Measurements from ENCODE around the gene GSPT2.
"Not testable (repeated sequence)": the region's sequence is repeated elsewhere in the genome, so short reads cannot be mapped to it uniquely, and the experiment has no call there.

Gene GSPT2

DNA sequence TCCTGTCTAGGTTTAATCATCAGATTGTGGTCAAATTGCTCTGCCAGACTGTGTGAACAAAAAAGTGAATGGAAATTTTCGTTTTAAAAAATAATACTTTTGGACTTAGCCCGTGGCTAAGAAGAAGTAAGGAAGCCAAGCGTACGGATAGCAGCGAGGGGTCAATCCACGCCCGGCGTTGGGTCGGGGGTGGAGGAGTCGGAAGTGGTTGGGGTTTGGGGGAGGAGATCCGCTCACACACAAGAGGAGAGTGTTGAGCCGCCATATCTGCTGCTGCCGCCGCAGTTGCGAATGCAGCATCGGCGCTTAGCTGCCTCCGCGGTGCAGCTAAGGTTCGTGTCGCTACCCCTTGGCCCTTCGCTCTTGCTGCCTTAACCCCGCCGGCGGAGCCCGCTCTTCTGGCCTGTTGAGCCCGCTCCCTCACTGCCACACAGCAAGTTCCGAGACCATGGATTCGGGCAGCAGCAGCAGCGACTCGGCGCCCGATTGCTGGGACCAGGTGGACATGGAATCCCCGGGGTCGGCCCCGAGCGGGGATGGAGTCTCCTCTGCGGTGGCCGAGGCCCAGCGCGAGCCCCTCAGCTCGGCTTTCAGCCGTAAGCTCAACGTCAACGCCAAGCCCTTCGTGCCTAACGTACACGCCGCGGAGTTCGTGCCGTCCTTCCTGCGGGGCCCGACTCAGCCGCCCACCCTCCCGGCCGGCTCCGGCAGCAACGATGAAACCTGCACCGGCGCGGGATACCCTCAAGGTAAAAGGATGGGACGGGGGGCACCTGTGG lies at the start of gene GSPT2:
TSS of gene GSPT2 (plus strand) at position 264 of the 779 bp plus-strand sequence. CDS start at position 449, 185 bp downstream.
- peak; percentile 78 for DNase-seq (ENCODE audit: extremely low read depth, insufficient read length)
- no peaks in the 10 kb centered on the region for H3K36me3 ChIP-seq (ENCODE audit: control insufficient read depth, insufficient read depth, low read length)
- TF ChIP-seq, protein P1, sequence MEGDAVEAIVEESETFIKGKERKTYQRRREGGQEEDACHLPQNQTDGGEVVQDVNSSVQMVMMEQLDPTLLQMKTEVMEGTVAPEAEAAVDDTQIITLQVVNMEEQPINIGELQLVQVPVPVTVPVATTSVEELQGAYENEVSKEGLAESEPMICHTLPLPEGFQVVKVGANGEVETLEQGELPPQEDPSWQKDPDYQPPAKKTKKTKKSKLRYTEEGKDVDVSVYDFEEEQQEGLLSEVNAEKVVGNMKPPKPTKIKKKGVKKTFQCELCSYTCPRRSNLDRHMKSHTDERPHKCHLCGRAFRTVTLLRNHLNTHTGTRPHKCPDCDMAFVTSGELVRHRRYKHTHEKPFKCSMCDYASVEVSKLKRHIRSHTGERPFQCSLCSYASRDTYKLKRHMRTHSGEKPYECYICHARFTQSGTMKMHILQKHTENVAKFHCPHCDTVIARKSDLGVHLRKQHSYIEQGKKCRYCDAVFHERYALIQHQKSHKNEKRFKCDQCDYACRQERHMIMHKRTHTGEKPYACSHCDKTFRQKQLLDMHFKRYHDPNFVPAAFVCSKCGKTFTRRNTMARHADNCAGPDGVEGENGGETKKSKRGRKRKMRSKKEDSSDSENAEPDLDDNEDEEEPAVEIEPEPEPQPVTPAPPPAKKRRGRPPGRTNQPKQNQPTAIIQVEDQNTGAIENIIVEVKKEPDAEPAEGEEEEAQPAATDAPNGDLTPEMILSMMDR (IDR thresholded peaks at IDR 0.05; ENCODE audit: insufficient read depth, low read length, poor library complexity, severe bottlenecking), result no peak
- peak within 1 kb of the TSS; percentile 84 for H3K4me3 ChIP-seq (replicated peaks; ENCODE audit: low read depth, low read length)
- no peaks in the 10 kb centered on the region for H3K27me3 ChIP-seq (replicated peaks; ENCODE audit: control insufficient read depth, insufficient read depth, low read length)

DNA sequence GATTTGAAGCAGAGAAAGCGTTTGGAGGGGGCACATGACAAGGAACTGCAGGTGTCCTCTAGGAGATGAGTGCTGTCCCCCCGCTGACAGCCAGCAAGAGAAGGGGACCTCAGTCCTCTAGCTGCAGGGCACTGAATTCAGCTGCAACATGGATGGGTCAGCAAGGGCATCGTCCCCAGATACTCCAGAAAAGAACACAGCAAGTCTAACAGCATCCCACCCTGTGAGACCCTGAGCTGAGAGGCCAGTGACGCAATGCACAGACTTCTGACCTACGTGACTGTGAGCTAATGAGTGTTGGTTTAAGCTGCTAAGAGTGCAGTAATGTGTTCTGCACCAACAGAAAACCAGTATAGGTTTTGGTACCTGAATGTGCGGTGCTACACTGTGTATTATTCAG lies 49.0 kb upstream of the GSPT2 start:
- TF ChIP-seq, protein P1 (IDR thresholded peaks at IDR 0.05; ENCODE audit: insufficient read depth, low read length, poor library complexity, severe bottlenecking), result no peak
- no peak for DNase-seq (ENCODE audit: extremely low read depth, insufficient read length)

DNA sequence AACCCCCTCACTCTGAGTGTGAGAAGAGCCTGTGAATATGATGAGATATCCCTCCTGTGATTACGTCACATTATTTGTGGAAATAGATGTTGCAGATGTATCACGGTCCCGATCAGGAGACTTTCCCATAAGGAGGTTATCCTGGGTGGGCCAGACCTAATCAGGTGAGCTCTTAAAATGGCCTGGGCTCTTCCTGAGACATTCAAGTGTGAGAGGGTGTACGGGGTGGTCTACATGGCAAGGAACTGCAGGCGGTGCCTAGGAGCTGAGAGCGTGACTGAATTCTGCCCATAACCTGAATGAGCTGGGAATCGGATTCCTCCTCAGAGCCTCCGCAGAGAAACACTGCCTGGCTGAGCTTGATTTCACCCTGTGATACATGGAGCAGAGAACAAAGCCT lies 45.8 kb upstream of the GSPT2 start:
- DNase-seq (ENCODE audit: extremely low read depth, insufficient read length), result no peak
- no peaks in the 10 kb centered on the region for H3K36me3 ChIP-seq (ENCODE audit: control insufficient read depth, insufficient read depth, low read length)
- H3K27me3 ChIP-seq (replicated peaks; ENCODE audit: control insufficient read depth, insufficient read depth, low read length), result no peaks in the 10 kb centered on the region
- no peak overlapping the region for H3K4me3 ChIP-seq (replicated peaks; ENCODE audit: low read depth, low read length)
- TF ChIP-seq, protein P1 (IDR thresholded peaks at IDR 0.05; ENCODE audit: insufficient read depth, low read length, poor library complexity, severe bottlenecking), result no peak

More for the DNA sequence above, 49.0 kb upstream of the GSPT2 start:
- no peak overlapping the region for H3K4me3 ChIP-seq (replicated peaks; ENCODE audit: low read depth, low read length)
- no peaks in the 10 kb centered on the region for H3K36me3 ChIP-seq (ENCODE audit: control insufficient read depth, insufficient read depth, low read length)
- no peaks in the 10 kb centered on the region for H3K27me3 ChIP-seq (replicated peaks; ENCODE audit: control insufficient read depth, insufficient read depth, low read length)

DNA sequence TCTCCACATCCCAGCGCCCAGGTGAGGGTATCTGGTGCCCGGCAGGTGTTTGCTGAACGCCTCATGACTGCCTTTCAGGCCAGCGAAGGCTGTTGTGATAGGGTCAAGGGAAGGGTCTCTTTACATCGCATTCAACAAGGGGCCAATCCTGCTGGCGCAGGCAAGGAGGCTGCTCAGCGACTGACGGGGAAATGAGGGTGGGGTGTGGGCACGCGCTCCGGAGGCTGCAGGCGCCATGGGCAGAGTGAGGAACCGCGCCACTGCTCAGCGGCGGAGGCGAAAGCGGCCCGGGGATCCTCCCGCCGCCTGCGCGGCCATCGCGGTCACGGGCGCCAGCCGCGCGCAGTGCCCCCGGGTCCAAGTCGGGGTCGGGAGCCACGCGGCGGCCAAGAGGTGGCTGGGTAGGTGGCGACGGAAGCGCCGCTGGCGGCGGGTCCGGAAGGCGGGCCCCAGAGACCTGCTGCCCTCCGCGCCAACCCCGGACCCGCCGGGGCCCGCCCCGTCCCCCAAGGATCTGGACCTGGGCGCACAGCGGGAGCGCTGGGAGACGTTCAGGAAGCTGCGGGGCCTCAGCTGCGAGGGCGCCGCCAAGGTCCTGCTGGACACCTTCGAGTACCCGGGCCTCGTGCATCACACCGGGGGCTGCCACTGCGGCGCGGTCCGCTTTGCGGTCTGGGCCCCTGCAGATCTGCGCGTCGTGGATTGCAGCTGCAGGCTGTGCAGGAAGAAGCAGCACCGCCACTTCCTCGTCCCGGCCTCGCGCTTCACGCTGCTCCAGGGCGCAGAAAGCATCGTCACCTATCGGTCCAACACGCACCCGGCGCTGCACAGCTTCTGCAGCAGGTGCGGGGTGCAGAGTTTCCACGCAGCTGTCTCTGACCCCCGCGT lies 32.7 kb upstream of the GSPT2 start, which contains the start of gene CENPVL1:
TSS of gene CENPVL1 (plus strand) at position 236 of the 888 bp plus-strand sequence. CDS start at position 236, 0 bp downstream.
- not testable (repeated sequence) for H3K36me3 ChIP-seq (ENCODE audit: control insufficient read depth, insufficient read depth, low read length); H3K27me3 ChIP-seq (replicated peaks; ENCODE audit: control insufficient read depth, insufficient read depth, low read length); H3K4me3 ChIP-seq (replicated peaks; ENCODE audit: low read depth, low read length); DNase-seq (ENCODE audit: extremely low read depth, insufficient read length)

DNA sequence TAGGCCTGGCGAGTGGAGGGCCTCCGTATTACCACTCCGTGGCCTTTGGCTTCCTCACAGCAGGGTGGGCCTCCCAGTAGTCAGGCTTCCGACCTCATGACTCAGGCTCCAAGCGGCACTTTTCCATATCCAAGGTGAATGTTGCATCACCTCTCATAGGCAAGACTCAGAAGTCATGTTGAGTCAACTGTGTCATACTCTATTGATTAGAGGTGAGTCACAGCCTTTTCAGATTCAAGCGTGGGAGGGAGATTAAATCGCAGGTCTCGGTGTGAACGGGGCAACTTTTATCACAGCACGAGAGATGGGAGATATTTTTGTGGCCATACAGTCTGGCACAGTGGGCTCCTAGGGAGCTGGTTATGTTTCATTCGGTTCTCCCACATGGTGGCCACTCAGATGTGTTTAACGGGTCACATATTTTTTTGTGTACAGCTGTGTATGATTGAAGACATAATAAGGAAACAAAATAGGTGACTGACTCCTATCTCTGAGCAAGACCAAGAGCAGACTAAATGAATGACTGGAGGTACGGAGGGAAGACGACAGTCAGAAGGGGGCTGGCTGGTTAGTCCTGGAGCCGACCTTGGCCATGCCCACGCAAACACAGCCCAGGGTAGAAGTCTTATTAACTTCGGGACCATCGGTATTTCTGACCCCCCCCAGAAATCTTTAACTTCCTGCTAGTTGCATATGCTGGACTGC lies 30.1 kb upstream of the GSPT2 start:
- H3K27me3 ChIP-seq (replicated peaks; ENCODE audit: control insufficient read depth, insufficient read depth, low read length); DNase-seq (ENCODE audit: extremely low read depth, insufficient read length); H3K4me3 ChIP-seq (replicated peaks; ENCODE audit: low read depth, low read length); H3K36me3 ChIP-seq (ENCODE audit: control insufficient read depth, insufficient read depth, low read length): not testable (repeated sequence)

DNA sequence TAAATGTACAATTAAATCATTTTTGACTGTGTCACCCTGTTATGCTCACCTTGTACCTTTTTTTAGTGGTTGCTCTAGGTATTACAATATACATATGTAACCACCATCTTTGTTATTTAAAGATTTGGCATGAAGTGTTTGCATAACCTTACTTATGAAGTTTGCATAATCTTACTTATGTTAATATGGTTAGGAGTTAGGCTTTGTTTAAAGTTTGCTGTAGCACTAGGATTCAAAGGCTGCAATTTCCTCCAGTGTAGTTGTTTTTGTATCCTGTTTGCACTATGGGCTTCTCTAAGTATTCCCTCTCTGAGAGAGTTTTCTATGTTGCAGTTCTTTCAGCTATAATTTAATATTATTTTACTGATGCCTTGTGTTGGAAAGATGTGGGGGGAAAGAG lies 15.0 kb upstream of the GSPT2 start:
- TF ChIP-seq, protein P1 (IDR thresholded peaks at IDR 0.05; ENCODE audit: insufficient read depth, low read length, poor library complexity, severe bottlenecking), result no peak
- H3K4me3 ChIP-seq (replicated peaks; ENCODE audit: low read depth, low read length), result no peak overlapping the region
- no peaks in the 10 kb centered on the region for H3K27me3 ChIP-seq (replicated peaks; ENCODE audit: control insufficient read depth, insufficient read depth, low read length)
- DNase-seq (ENCODE audit: extremely low read depth, insufficient read length), result no peak
- no peaks in the 10 kb centered on the region for H3K36me3 ChIP-seq (ENCODE audit: control insufficient read depth, insufficient read depth, low read length)

All from GM06990 (cell line).